Heart left ventricle (tissue), 16 donors: ENCODE measurements around the gene ZNF688. TPM values are rescaled to one million over a fixed set of nuclear protein-coding genes. Genes with fewer than 3 reads are reported as not detected.

Experiments
- ATAC-seq, 4 donors: fragments of 200-7000 bp; cut with Tn5 transposase; one replicate each; pipeline ENCODE4 v1.9.1; 2020 to 2022; ENCODE audit warnings: moderate library complexity in 4 of 4, mild to moderate bottlenecking in 3 of 4, moderate number of reproducible peaks in 1 of 4
- DNase-seq, 5 donors: peaks; one replicate each; pipeline ENCODE4 v3.0.0-alpha.2; 2020
- H3K27ac ChIP-seq, 12 donors: fragments of 200-600 bp; sonication (generic) in 4 of 12; one replicate each; pipeline versions ENCODE4 v1.5.0 to v1.8.0; 2016 to 2022; ENCODE audit warnings: mild to moderate bottlenecking in 2 of 12
- H3K27me3 ChIP-seq, 9 donors: fragments of 200-600 bp; sonication (generic) in 2 of 9; one replicate each; pipeline versions ENCODE4 v1.5.1 to v1.8.0; 2016 to 2022; ENCODE audit warnings: mild to moderate bottlenecking in 3 of 9
- H3K36me3 ChIP-seq, 9 donors: fragments of 200-600 bp; sonication (generic) in 2 of 9; one replicate each; pipeline versions ENCODE4 v1.5.0 to v1.8.0; 2018 to 2022; ENCODE audit warnings: mild to moderate bottlenecking in 2 of 9
- H3K4me1 ChIP-seq, 12 donors: fragments of 200-600 bp; sonication (generic) in 4 of 12; one replicate each; pipeline versions ENCODE4 v1.5.0 to v1.8.0; 2016 to 2022; ENCODE audit warnings: mild to moderate bottlenecking in 3 of 12
- H3K4me3 ChIP-seq, 12 donors: fragments of 200-600 bp; sonication (generic) in 4 of 12; one replicate each; pipeline versions ENCODE4 v1.5.0 to v1.8.0; 2017 to 2022; ENCODE audit warnings: mild to moderate bottlenecking in 9 of 12, moderate library complexity in 4 of 12
- H3K9me3 ChIP-seq, 12 donors: fragments of 200-600 bp; sonication (generic) in 4 of 12; one replicate each; pipeline versions ENCODE4 v1.5.0 to v1.8.0; 2016 to 2022; ENCODE audit warnings: mild to moderate bottlenecking in 1 of 12
- POLR2A ChIP-seq, 2 donors: fragments of 450-650 bp; IDR thresholded peaks; one replicate each; pipeline ENCODE4 v1.6.1; 2017; ENCODE audit warnings: antibody characterized with exemption in 2 of 2, mild to moderate bottlenecking in 2 of 2, moderate library complexity in 2 of 2
- WGBS, 4 donors: extraction: QIAGEN DNeasy Blood & Tissue Kit in 2 of 4; methylation state at CpG; one replicate each; pipeline versions ENCODE4 v1.1.5 to v1.1.7; 2013 to 2018; 5-methylcytosine and 5-hydroxymethylcytosine counted together
- intact Hi-C, 10 donors: fragments of 100-400 bp; cut with DNase I; formaldehyde crosslinking; loops; one replicate each; pipeline versions ENCODE4 v1.11.1 to v1.14.2; 2022
- long read RNA-seq, 3 donors: library from polyadenylated mRNA; unstranded; transcript quantifications; one replicate each; pipeline ENCODE4 v2.0.0, GENCODE V29; 2020 to 2021
- polyA plus RNA-seq, 2 donors: library from polyadenylated mRNA; stranded (reverse); fragments of 200-250 nt; gene quantifications; one replicate each; pipeline ENCODE4 v1.2.3, GENCODE V29; 2013
- total RNA-seq, 9 donors: library from RNA; depleted of rRNA in 2 of 9; stranded (reverse); fragments of >200 nt in 2 of 9; fragmentation: NEBNext Ultra II Directional in 3 of 9; extraction: Animal tissue kit (Norgen Biotek cat#: 25700) in 3 of 9; gene quantifications; one replicate each; pipeline versions ENCODE4 v1.1.0 to v1.2.4, GENCODE V29; 2016 to 2023
- TF ChIP-seq, protein P1 (sequence below), 12 donors: fragments of 200-600 bp; sonication (generic) in 4 of 12; IDR thresholded peaks; one replicate each; pipeline versions ENCODE4 v1.5.0 to v1.8.0; 2018 to 2022; ENCODE audit warnings: antibody characterized with exemption in 12 of 12, mild to moderate bottlenecking in 5 of 12
- donor health status: ischemic (EF 13 %, LVEDD 7.1; RV severe dilation, severe dysfunction).
- donor health status: healthy with polysubstance abuse.
- donor health status: DM: no; HTN: yes; CAD: no.
- donor health status: DM: no; HTN: no; CAD: no.
- donor health status: ischemic (EF 25% LVEDD 6.9; RV normal size, moderate dysfunction).
- donor health status: ischemic (EF 25% LVEDD 5.7; RV mildly dilated, moderate dysfunction).
- donor health status: healthy.
- donor health status: DM: yes; HTN: yes; CAD: no.
- donor health status: ischemic (EF 35%, LVEDD 5.7; RV mildly dilated, moderate dysfunction).
- donor health status: nonischemic (EF 11% LVEDD 7.7; RV severe dilation, severe dysfunction).
- donor health status: DM: yes; HTN: yes; CAD: no.
- donor health status: PGD.
- donor health status: ischemic (EF 29% LVEDD 5.4; RV normal size, mild dysfunction).
- donor health status: nonischemic (EF 23%, LVEDD 6.1; RV moderate dilation, normal function).

ZNF688 gene
- total RNA-seq (10 to 100 TPM in 8 of 9 donors, 1 to 10 TPM in 1; 10.0 to 14.3 (median 11.6) TPM), polyA plus RNA-seq (10 to 100 TPM in 1 of 2 donors, 1 to 10 TPM in 1; 7.6 to 15.7 TPM)
- long read RNA-seq, donor 1, transcript ZNF688-201 (3 exons, 2,506 nt), result major isoform, 15 of 28 reads
- long read RNA-seq, donor 1, partial matches to known transcripts, result 0 of 28 reads
- long read RNA-seq, donor 1, other reads (novel, unspliced or antisense), result 11 of 28 reads
- long read RNA-seq, donor 2, partial matches to known transcripts, result 0 of 5 reads
- long read RNA-seq, donor 2, other reads (novel, unspliced or antisense), result 1 of 5 reads
- long read RNA-seq, donor 3, transcript ZNF688-201 (3 exons, 2,506 nt), result major isoform, 5 of 13 reads
- long read RNA-seq, donor 3, partial matches to known transcripts, result 0 of 13 reads
- long read RNA-seq, donor 3, other reads (novel, unspliced or antisense), result 6 of 13 reads

DNA sequence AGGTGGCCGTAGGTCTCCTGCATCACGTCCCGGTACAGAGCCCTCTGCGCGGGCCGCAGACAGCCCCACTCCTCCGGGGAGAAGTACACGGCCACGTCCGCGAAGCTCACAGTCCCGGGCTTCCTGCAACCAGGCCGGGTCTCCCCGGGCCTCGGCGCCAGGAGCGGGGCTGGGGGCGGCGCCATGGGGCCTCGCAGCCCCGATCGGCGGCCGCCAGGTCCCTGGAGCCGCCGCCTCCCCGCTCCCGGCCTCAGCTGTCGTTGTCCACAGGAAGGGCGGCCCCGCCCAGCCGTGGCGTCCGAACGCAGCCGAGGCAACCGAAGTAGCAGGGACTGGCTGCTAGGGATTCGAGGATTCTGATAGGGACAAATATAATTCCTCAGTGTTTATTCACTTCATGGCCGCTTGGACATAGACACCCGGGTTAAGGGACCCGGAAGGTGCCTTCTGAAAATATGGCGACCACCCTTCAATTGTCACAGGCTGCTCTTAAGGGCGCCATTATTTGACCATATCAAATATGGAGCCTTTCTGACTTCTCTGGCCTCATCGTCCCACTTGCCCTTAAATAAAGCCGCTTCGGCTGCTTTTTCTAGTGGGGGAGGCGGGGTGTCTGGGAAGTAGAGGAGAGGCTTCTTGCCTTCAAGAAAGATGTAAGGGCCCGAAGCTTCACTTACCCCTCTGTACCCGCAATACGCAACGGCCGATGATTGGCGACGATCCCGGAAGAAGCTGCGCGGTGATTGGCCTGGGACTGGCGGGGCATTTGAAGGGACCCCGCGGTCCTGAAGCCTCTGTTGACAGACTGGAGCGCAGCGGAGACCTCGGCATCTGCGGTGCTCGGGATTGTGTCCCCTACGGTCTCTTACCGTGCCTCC, at the start of gene ZNF688:
Gene ZNF688, minus strand, starts transcription at position 270 of the 878 bp plus-strand sequence. Its CDS starts 85 bp downstream, at position 185.
- WGBS, 4 donors, result 0 to 1% (median 0%) methylated on average over 42 to 67 of the region's 67 CpGs
- intact Hi-C loops, result loop anchor here in 8 of 10 donors (1.0 to 5.0 kb wide), 8 partner anchors 13 to 81 kb away; partner anchors contain the start of genes ZNF747 (in 4 of the 8), ZNF785 (in 3 of the 8), ZNF768 (in 2 of the 8) and PRR14 (in 1 of the 8)
- ATAC-seq, result peak; percentile 90 to 95 (median 92)
- peak; percentile 95 to 96 (median 96) for DNase-seq
- Histone ChIP-seq H3K4me3 (peak within 1 kb of the TSS; percentile 49 to 99 (median 83)), H3K4me1 (peaks cover 3 to 41% (median 20%) of the 10 kb centered on the region in 12 donors), H3K36me3 (peaks cover 0 to 14% (median 3%) of the 10 kb centered on the region in 9 donors), H3K27me3 (no peaks in the 10 kb centered on the region), H3K9me3 (no peaks in the 10 kb centered on the region), H3K27ac (peak within 1 kb of the TSS; percentile 88 to 100 (median 98))
- TF ChIP-seq, protein P1, sequence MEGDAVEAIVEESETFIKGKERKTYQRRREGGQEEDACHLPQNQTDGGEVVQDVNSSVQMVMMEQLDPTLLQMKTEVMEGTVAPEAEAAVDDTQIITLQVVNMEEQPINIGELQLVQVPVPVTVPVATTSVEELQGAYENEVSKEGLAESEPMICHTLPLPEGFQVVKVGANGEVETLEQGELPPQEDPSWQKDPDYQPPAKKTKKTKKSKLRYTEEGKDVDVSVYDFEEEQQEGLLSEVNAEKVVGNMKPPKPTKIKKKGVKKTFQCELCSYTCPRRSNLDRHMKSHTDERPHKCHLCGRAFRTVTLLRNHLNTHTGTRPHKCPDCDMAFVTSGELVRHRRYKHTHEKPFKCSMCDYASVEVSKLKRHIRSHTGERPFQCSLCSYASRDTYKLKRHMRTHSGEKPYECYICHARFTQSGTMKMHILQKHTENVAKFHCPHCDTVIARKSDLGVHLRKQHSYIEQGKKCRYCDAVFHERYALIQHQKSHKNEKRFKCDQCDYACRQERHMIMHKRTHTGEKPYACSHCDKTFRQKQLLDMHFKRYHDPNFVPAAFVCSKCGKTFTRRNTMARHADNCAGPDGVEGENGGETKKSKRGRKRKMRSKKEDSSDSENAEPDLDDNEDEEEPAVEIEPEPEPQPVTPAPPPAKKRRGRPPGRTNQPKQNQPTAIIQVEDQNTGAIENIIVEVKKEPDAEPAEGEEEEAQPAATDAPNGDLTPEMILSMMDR (IDR thresholded peaks at IDR 0.05), result no peak
- TF ChIP-seq POLR2A (IDR thresholded peaks at IDR 0.05), result peak in 1 of 2 donors; percentile 44

DNA sequence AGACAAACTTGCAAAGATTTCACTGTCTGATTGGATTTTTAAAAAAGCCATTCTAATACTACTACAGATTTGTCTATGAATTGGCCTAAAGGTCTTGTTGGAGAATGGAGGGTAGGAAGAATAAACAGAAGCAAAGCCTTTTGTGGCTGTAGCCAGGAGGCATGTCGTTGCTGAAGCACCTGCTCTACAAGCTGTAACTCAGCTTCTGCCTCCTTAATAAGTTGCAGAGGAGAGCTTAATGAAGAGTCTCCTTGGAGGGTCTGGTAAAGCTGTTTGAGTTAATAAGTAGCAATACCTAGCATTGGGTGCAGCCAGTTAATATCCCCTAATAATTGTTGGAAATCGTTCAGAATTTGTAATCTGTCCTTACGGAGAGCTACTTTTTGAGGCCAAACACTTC, 48.7 kb upstream of the ZNF688 start:
- H3K9me3 ChIP-seq, result no peaks in the 10 kb centered on the region
- ATAC-seq (no peak), DNase-seq (no peak)
- no peaks in the 10 kb centered on the region for H3K36me3 ChIP-seq
- H3K4me1 ChIP-seq, result peaks cover 0 to 4% (median 0%) of the 10 kb centered on the region in 12 donors
- no peaks in the 10 kb centered on the region for H3K27me3 ChIP-seq
- WGBS, 4 donors, result 60 to 66% (median 64%) methylated on average over 3 of the region's 3 CpGs
- TF ChIP-seq, protein P1 (IDR thresholded peaks at IDR 0.05), result no peak
- no peak for TF ChIP-seq POLR2A (IDR thresholded peaks at IDR 0.05)
- no peak overlapping the region for H3K27ac ChIP-seq
- intact Hi-C loops, result loop anchor here in 3 of 10 donors (5.0 to 10.0 kb wide), 3 partner anchors 85 to 185 kb away; partner anchors contain the start of genes DCTPP1 (in 2 of the 3) and ZNF747 (in 1 of the 3)
- H3K4me3 ChIP-seq, result no peak overlapping the region

DNA sequence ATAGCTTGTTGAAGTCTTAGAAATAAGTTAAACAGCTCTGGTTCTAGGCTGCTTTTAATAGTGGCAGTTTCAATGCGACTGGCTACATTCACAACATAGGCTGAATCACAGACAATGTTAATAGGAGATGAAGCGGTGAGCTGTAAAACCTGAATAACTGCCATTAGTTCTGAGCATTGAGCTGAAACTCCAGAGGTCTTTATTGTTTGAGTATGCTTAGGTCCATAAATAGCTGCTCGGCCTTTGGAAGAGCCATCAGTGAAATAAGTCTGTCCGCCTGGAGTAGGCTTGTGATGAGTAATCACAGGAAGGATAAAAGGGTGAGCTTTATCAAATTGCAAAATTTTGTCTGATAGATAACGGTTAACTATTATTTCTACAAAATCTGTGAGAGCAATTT, 48.1 kb upstream of the ZNF688 start:
- Histone ChIP-seq H3K4me3 (no peak overlapping the region), H3K9me3 (no peaks in the 10 kb centered on the region), H3K36me3 (no peaks in the 10 kb centered on the region), H3K4me1 (peaks cover 0 to 4% (median 0%) of the 10 kb centered on the region in 12 donors), H3K27me3 (no peaks in the 10 kb centered on the region), H3K27ac (no peak overlapping the region)
- TF ChIP-seq, protein P1 (IDR thresholded peaks at IDR 0.05), result no peak
- TF ChIP-seq POLR2A (IDR thresholded peaks at IDR 0.05), result no peak
- 84 to 89% (median 87%) methylated on average over 5 of the region's 5 CpGs for WGBS, 4 donors
- intact Hi-C loops, result loop anchor here in 5 of 10 donors (5.0 to 10.0 kb wide), 5 partner anchors 85 to 185 kb away; partner anchors contain the start of genes DCTPP1 (in 2 of the 5), SEPHS2 (in 2 of the 5) and ZNF747 (in 1 of the 5)
- no peak for ATAC-seq
- DNase-seq, result no peak
